GM10248 (cell line): ENCODE data around the gene ADH4.
"Not testable (repeated sequence)": the region's sequence is repeated elsewhere in the genome, so short reads cannot be mapped to it uniquely, and the experiment has no call there.

Experiments used
- CTCF ChIA-PET: fragments of 300-600 bp; sonication (Branson Sonifier 250); formaldehyde crosslinking; extraction: SDS; loops from one replicate; lab custom pipeline; 2021; ENCODE audit warnings: antibody characterized with exemption; lab: Yijun Ruan, JAX
- POLR2A ChIA-PET: fragments of 350-650 bp; sonication (Branson Sonifier 250); formaldehyde crosslinking; extraction: SDS; loops from one replicate; lab custom pipeline; 2020; ENCODE audit warnings: antibody characterized with exemption; lab: Yijun Ruan, JAX
- DNase-seq: peaks from one replicate; pipeline ENCODE4 v3.0.0; 2012; ENCODE audit errors: extremely low spot score
- CTCF ChIP-seq: IDR thresholded peaks from 2 replicates; pipeline ENCODE4 v1.5.1; 2012; ENCODE audit warnings: mild to moderate bottlenecking, low read depth; ENCODE audit errors: extremely low read depth, missing control alignments, control extremely low read depth

ADH4 gene

GRCh38 chr4:99102634-99103033 is 41.5 kb downstream of the ADH4 start:
- ChIA-PET POLR2A (no interaction called here), CTCF (interaction anchor here (0.8 to 1.3 kb wide), 4 partner anchors 9 to 46 kb away, joined by 3 to 4 read pairs (median 3); no protein-coding TSS in a partner anchor)
- no peak for DNase-seq
- no peak for TF ChIP-seq CTCF

GRCh38 chr4:99100876-99101275 is 43.2 kb downstream of the ADH4 start:
- ChIA-PET POLR2A (no interaction called here), CTCF (interaction anchor here (0.7 to 2.3 kb wide), 3 partner anchors 12 to 44 kb away, joined by 3 to 5 read pairs (median 3); no protein-coding TSS in a partner anchor)
- DNase-seq = no peak
- no peak for TF ChIP-seq CTCF

- DNase-seq, POLR2A ChIA-PET: not testable (repeated sequence)
- CTCF ChIA-PET = interaction anchor here (0.7 to 2.3 kb wide), 4 partner anchors 19 to 632 kb away, joined by 3 to 5 read pairs (median 3); no protein-coding TSS in a partner anchor
These were observed 44.3 kb downstream of the ADH4 start for GRCh38 chr4:99099814-99100213.

GRCh38 chr4:99099311-99099710 is 44.8 kb downstream of the ADH4 start:
- POLR2A ChIA-PET = no interaction called here

GRCh38 chr4:99091841-99092240 is 52.3 kb downstream of the ADH4 start:
- DNase-seq, CTCF ChIA-PET, POLR2A ChIA-PET: not testable (repeated sequence)

More at GRCh38 chr4:99099311-99099710, 44.8 kb downstream of the ADH4 start:
- CTCF ChIA-PET = interaction anchor here (0.7 to 2.3 kb wide), 3 partner anchors 29 to 632 kb away, joined by 3 to 5 read pairs (median 3); no protein-coding TSS in a partner anchor
- TF ChIP-seq CTCF = no peak
- no peak for DNase-seq

GRCh38 chr4:99091216-99091575 is 52.9 kb downstream of the ADH4 start:
- ChIA-PET POLR2A (no interaction called here), CTCF (no interaction called here)
- DNase-seq = no peak
- no peak for TF ChIP-seq CTCF

- DNase-seq = no peak
- ChIA-PET POLR2A (no interaction called here), CTCF (no interaction called here)
- no peak for TF ChIP-seq CTCF
These were observed 53.4 kb downstream of the ADH4 start for GRCh38 chr4:99090481-99091215.
